ENCODE results near the gene LDB3.

LDB3 gene

GRCh38 chr10:86665218-86665607 lies 3.1 kb upstream of the LDB3 start:
- no peak for DNase-seq

GRCh38 chr10:86665868-86666267 lies 2.4 kb upstream of the LDB3 start:
- no peak for DNase-seq

GRCh38 chr10:86666538-86666937 lies 1.8 kb upstream of the LDB3 start:
- DNase-seq: peak in 1 of 2 experiments; percentile 49

- DNase-seq: peak in 1 of 2 experiments; percentile 19
Observed at GRCh38 chr10:86667421-86668181, 710 bp upstream of the LDB3 start.

GRCh38 chr10:86670290-86670811 lies 2.0 kb downstream of the LDB3 start:
- DNase-seq: no peak

GRCh38 chr10:86670876-86671275 lies 2.6 kb downstream of the LDB3 start:
- DNase-seq: no peak

GRCh38 chr10:86671419-86671818 lies 3.1 kb downstream of the LDB3 start:
- no peak for DNase-seq

- no peak for DNase-seq
Observed at GRCh38 chr10:86671985-86672710, 3.8 kb downstream of the LDB3 start.

- no peak for DNase-seq
Observed at GRCh38 chr10:86673216-86673826, 5.0 kb downstream of the LDB3 start.

- peak in 1 of 2 experiments; percentile 8 for DNase-seq
Observed at GRCh38 chr10:86673827-86674581, 5.7 kb downstream of the LDB3 start.

- DNase-seq: no peak
Observed at GRCh38 chr10:86674912-86675311, 6.6 kb downstream of the LDB3 start.

- no peak for DNase-seq
Observed at GRCh38 chr10:86677374-86677773, 9.1 kb downstream of the LDB3 start.

- DNase-seq: no peak
Observed at GRCh38 chr10:86678999-86679792, 10.9 kb downstream of the LDB3 start.

GRCh38 chr10:86681047-86681446 lies 12.7 kb downstream of the LDB3 start:
- no peak for DNase-seq

GRCh38 chr10:86681722-86682386 lies 13.5 kb downstream of the LDB3 start:
- no peak for DNase-seq

- DNase-seq: no peak
Observed at GRCh38 chr10:86682675-86683074, 14.4 kb downstream of the LDB3 start.

GRCh38 chr10:86684331-86685097 lies 16.2 kb downstream of the LDB3 start:
- DNase-seq: no peak

- no peak for DNase-seq
Observed at GRCh38 chr10:86685416-86685815, 17.1 kb downstream of the LDB3 start.

GRCh38 chr10:86685893-86686632 lies 17.8 kb downstream of the LDB3 start:
- no peak for DNase-seq

GRCh38 chr10:86686972-86687371 lies 18.7 kb downstream of the LDB3 start:
- no peak for DNase-seq

Measured in SHP77 (cell line).